Measurements from ENCODE around the gene ITGB8. TPM values are rescaled to one million over a fixed set of nuclear protein-coding genes. Genes with fewer than 3 reads are reported as not detected.

Gene ITGB8
- total RNA-seq, 1 donor from 2014 or later, result 62.6 TPM

- no peaks in the 10 kb centered on the region for H3K9me3 ChIP-seq
- H3K36me3 ChIP-seq, result no peaks in the 10 kb centered on the region
- H3K27me3 ChIP-seq, result no peaks in the 10 kb centered on the region
- no peak overlapping the region for H3K4me3 ChIP-seq
- no peak for TF ChIP-seq CTCF (IDR thresholded peaks at IDR 0.05)
- intact Hi-C loops (cut with DNase I), result no loop called here
- no peak for DNase-seq (ENCODE audit: extremely low spot score in 2 of 2)
- no peak overlapping the region for H3K27ac ChIP-seq
- no peaks in the 10 kb centered on the region for H3K4me1 ChIP-seq
These were observed 43.7 kb downstream of the ITGB8 start for GRCh38 chr7:20374399-20374798.

GRCh38 chr7:20376796-20377195 lies 46.1 kb downstream of the ITGB8 start:
- no peak overlapping the region for H3K27ac ChIP-seq
- intact Hi-C loops (cut with DNase I), result no loop called here
- no peak overlapping the region for H3K4me3 ChIP-seq
- TF ChIP-seq CTCF (IDR thresholded peaks at IDR 0.05) (no peak), POLR2AphosphoS5 (IDR thresholded peaks at IDR 0.05; ENCODE audit: insufficient read depth in 1 of 2, low read depth in 1 of 2) (no peak), POLR2A (IDR thresholded peaks at IDR 0.05) (no peak)
- no peaks in the 10 kb centered on the region for H3K4me1 ChIP-seq
- no peaks in the 10 kb centered on the region for H3K27me3 ChIP-seq
- peaks cover 0 to 12% of the 10 kb centered on the region in 2 donors for H3K36me3 ChIP-seq
- DNase-seq (ENCODE audit: extremely low spot score in 2 of 2), result no peak
- no peaks in the 10 kb centered on the region for H3K9me3 ChIP-seq

- no peak for DNase-seq (ENCODE audit: extremely low spot score in 2 of 2)
- TF ChIP-seq POLR2A (IDR thresholded peaks at IDR 0.05) (no peak), POLR2AphosphoS5 (IDR thresholded peaks at IDR 0.05; ENCODE audit: insufficient read depth in 1 of 2, low read depth in 1 of 2) (no peak), CTCF (IDR thresholded peaks at IDR 0.05) (no peak)
- intact Hi-C loops (cut with DNase I), result no loop called here
- Histone ChIP-seq H3K36me3 (peaks cover 0 to 33% of the 10 kb centered on the region in 2 donors), H3K9me3 (no peaks in the 10 kb centered on the region), H3K27ac (no peak overlapping the region), H3K27me3 (no peaks in the 10 kb centered on the region), H3K4me3 (no peak overlapping the region), H3K4me1 (no peaks in the 10 kb centered on the region)
These were observed 50.8 kb downstream of the ITGB8 start for GRCh38 chr7:20381406-20382034.

GRCh38 chr7:20383351-20383750 lies 52.7 kb downstream of the ITGB8 start:
- intact Hi-C loops (cut with DNase I), result no loop called here
- Histone ChIP-seq H3K4me3 (no peak overlapping the region), H3K36me3 (peaks cover 0 to 33% of the 10 kb centered on the region in 2 donors), H3K9me3 (no peaks in the 10 kb centered on the region), H3K4me1 (no peaks in the 10 kb centered on the region), H3K27ac (no peak overlapping the region), H3K27me3 (no peaks in the 10 kb centered on the region)
- DNase-seq (ENCODE audit: extremely low spot score in 2 of 2), result no peak
- TF ChIP-seq POLR2AphosphoS5 (IDR thresholded peaks at IDR 0.05; ENCODE audit: insufficient read depth in 1 of 2, low read depth in 1 of 2), result no peak
- no peak for TF ChIP-seq CTCF (IDR thresholded peaks at IDR 0.05)
- TF ChIP-seq POLR2A (IDR thresholded peaks at IDR 0.05), result no peak

GRCh38 chr7:20385126-20385525 lies 54.4 kb downstream of the ITGB8 start:
- Histone ChIP-seq H3K4me1 (no peaks in the 10 kb centered on the region), H3K27ac (no peak overlapping the region), H3K36me3 (peaks cover 0 to 33% of the 10 kb centered on the region in 2 donors), H3K4me3 (no peak overlapping the region), H3K27me3 (no peaks in the 10 kb centered on the region), H3K9me3 (no peaks in the 10 kb centered on the region)
- no peak for DNase-seq (ENCODE audit: extremely low spot score in 2 of 2)
- TF ChIP-seq POLR2A (IDR thresholded peaks at IDR 0.05) (no peak), POLR2AphosphoS5 (IDR thresholded peaks at IDR 0.05; ENCODE audit: insufficient read depth in 1 of 2, low read depth in 1 of 2) (no peak), CTCF (IDR thresholded peaks at IDR 0.05) (no peak)
- intact Hi-C loops (cut with DNase I), result no loop called here

Data from vagina (tissue), 2 donors.